ENCODE measurements around the gene HIPK1.
"Not testable (repeated sequence)": the region's sequence is repeated elsewhere in the genome, so short reads cannot be mapped to it uniquely, and the experiment has no call there.

HIPK1 gene

GRCh38 chr1:113983826-113984225 lies 54.7 kb downstream of the HIPK1 start:
- no peak for DNase-seq

DNA sequence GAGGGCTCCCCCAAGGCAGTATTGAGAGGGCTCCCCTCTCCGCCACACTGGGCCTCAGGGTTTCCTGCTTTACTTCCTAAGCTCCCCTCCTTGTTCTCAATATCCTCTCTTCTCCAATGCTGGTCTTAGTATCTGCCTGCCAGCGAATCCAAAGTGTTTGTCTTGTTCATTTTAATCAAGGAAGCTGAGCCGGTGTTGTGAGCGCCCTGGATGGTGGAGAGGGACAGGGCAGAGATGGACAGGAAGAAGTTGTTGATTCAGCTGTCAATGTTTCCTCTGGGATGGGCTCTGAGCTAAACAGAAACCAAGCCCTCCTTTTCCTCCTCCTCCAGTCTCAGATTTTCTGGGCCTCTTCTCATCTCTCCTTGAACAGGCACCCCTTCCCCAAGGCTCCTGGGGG lies 55.6 kb downstream of the HIPK1 start:
- DNase-seq = no peak

DNA sequence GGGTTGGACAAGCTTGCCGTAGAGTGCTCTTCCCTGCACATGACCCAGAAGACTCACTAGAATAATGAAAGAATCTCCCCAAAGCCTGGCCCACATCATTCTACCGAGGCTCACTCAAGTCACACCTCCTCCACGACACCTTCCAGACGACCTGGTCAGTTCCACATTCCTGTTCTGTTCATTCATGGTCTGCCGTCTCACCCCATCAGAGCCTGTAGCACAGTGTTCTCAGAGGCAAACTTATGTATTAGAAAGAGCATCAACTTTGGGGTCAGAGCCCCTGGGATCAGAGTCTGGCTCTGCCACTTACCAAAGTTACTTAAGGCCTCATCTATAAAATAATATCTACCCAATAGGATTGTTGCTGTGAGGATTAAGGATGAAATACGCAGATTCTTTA lies 57.7 kb downstream of the HIPK1 start:
- DNase-seq = no peak

GRCh38 chr1:113987259-113987658 lies 58.1 kb downstream of the HIPK1 start:
- no peak for DNase-seq

DNA sequence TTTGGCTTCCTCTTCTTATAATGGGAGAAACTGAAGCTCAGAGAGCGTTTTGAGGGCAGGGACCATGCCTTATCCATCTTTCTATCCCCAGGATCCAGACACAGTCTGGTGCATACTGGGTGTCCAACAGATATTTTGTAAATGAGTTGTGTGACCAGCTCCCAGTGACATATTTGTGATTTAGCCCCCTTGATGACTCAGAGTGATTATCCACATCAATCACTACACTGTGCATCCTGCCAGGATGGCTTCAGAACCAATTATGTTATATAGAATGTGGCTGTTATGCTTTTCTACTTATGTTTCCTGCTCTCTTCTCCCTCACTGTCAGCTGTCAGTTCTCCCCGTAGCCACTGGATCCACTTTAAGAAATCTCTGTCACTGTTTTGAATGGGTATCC lies 61.4 kb downstream of the HIPK1 start:
- no peak for DNase-seq

DNA sequence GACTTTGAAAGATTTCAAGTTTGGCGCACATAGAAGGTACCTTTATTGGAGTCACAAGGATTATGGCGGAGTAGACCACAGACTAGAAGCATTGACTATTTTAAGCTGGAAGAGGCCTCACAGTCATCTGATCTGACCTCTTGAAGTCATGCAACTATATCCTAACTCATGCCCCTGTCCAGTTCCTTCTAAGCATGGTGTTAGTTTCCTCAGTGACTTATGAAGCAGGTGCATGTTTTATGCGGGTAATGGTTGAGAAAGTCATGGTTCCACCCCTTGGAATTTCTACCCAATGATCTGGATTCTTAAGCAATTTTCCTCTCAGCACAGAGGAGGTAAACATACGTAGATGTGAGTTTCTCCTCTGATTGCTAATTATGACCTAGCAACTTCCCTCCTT lies 61.8 kb downstream of the HIPK1 start:
- no peak for DNase-seq

DNA sequence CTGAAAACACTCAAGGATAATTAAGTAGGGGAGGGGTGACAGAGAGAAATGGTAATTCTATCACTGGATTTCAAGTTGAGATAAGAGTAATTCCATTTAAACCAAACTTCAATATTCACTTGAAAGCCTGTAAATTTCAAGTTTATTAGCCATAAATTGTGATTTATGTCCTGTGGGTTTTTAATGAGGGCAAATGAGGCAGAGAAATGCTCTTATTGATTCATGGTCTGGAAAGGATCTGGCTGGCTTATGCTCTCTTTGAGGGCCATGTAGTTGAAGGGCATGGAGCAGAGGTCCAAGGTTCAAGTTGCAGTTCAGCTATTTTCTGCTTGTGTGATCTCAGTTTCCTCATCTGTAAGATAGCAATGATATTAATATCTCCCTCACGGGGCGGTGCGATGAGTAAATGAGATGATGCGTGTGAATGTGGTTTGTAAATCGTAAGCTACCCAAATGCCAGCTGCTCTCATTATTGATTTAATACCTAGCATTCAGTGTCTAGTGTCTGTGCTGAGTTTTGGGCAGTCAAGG lies 62.4 kb downstream of the HIPK1 start:
- no peak for DNase-seq

- DNase-seq = no peak
Measured at GRCh38 chr1:113993072-113993471, 63.9 kb downstream of the HIPK1 start.

DNA sequence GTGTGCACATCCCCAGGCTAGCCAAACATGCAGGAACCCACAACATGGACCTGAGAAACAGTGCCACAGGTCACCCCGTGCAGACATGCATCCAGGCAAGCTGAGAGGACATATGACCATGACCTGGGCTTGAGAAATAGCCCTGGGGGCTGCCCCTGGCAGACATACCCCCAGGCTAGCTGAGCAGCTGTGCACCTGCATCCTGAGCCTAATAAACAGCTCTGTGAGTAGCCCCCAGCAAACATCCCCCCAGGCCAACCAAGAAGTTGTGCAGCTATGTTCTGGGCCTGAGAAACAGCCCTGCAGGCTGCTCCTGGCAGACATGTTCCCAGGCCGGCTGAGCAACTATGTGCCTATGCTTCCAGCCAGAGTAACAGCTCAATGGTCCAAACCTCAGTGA lies 64.6 kb downstream of the HIPK1 start:
- DNase-seq = no peak

DNA sequence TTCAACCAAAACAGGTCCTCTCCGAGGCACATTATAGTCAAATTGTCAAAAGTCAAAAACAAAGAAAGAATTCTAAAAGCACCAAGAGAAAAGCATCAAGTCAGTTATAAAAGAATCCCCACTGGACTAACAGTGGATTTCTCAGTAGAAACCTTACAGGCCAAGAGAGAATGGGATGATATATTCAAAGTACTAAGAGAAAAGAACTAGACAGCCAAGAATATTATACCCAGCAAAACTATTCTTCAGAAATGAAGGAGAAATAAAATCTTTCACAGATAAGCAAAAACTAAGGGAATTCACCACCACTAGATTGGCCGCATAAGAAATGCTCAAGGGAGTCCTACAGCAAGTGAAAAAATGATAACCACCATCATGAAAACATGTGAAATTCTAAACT lies 66.3 kb downstream of the HIPK1 start:
- DNase-seq = no peak

DNA sequence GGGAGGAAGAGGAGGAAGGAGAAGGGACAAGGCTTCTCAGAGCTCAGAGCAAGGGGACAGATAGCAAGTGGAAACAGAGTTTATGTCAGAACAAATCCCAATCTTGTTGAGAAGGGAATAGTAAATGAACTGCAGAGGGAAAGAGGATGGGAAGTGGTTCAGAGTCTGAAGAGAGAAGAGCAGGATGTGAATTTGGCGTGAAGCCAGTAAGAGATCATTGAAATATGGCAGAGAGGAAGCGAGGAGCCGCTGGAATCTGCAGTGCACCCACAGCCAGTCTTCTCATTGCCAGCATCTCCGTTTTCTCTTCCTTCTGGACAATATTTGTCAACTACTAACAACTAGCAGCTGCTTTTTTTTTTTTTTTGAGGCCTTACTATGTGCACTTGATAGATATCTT lies 69.2 kb downstream of the HIPK1 start:
- no peak for DNase-seq

- DNase-seq = no peak
Measured at GRCh38 chr1:113999233-113999632, 70.1 kb downstream of the HIPK1 start.

- no peak for DNase-seq
Measured at GRCh38 chr1:113999799-114000198, 70.7 kb downstream of the HIPK1 start.

DNA sequence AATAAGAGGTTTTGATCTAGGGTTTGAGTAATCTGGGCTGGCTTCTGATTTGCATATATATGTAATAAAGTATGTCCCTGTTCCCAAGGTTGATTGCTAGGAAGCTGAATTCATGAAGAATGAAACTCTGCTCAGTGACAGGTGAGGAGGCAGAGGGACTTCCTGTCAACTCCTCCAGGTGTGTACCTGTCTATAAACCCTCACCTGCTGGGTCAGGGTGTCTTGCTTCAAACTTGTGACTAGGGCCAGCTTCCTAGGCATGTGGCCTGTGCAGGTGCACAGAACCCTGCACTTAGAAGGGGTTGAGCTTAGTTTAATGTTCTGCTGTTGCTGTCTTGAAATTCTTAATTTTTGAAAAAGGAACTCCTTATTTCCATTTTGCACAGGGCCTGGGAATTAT lies 71.3 kb downstream of the HIPK1 start:
- DNase-seq = no peak

GRCh38 chr1:114002492-114003239 lies 73.5 kb downstream of the HIPK1 start:
- DNase-seq = no peak

DNA sequence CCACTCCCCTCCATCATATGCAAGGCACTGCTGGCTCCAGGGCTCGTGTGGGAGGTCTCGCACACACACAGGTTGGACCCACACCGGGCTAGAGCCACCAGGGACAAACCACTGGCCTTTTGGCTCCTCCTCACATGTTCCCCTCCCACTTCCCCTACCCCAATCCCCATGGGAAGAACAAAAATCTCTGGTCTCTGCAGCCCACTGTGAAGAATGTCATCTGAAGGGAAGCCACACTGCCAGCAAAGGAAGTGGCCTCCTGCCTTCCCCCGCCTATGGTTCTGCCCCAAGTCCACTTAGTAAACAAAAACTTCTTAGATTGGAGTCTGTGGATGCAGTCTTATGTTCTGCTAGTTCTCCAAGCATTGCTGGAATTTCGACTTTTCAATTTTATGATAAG lies 74.3 kb downstream of the HIPK1 start:
- no peak for DNase-seq

GRCh38 chr1:114006825-114007224 lies 77.7 kb downstream of the HIPK1 start:
- not testable (repeated sequence) for DNase-seq

- DNase-seq = no peak
Measured at GRCh38 chr1:114008480-114008941, 79.4 kb downstream of the HIPK1 start.

DNA sequence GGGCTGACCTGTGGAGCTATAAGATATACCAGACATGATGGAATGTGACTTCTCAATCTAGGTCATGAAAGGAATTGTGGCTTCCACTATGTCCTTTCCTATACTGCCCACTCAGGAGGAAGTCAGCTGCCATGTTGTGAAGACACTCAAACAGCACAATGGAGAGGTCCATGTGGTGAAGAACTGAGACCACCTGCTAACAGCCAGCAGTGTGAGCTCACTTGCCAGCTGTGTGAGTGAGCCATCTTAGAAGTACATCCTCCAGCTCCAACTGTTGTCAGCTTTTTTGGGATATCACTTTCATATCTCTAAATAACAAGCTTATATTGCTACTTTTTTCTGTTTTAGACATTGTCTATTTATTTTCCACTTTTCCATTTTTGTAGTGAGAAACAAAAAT lies 79.9 kb downstream of the HIPK1 start:
- no peak for DNase-seq

DNA sequence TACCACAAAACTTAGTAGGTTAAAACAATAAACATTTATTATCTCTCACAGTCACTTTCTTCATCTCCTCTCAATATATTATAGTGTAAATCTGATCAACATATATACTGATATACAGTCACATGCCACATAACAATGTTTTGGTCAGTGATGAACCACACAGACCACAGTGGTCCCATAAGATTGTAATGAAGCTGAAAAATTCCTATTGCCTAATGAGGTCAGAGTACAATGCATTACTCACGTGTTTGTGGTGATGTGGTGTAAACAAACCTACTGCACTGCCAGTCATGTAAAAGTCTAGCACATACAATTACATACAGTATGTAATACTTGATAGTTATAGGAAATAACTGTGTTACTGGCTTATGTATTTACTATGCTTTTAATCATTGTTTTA lies 80.3 kb downstream of the HIPK1 start:
- no peak for DNase-seq

- DNase-seq = no peak
Measured at GRCh38 chr1:114010433-114011184, 81.5 kb downstream of the HIPK1 start.

GRCh38 chr1:114011796-114012195 lies 82.7 kb downstream of the HIPK1 start:
- DNase-seq = no peak

DNA sequence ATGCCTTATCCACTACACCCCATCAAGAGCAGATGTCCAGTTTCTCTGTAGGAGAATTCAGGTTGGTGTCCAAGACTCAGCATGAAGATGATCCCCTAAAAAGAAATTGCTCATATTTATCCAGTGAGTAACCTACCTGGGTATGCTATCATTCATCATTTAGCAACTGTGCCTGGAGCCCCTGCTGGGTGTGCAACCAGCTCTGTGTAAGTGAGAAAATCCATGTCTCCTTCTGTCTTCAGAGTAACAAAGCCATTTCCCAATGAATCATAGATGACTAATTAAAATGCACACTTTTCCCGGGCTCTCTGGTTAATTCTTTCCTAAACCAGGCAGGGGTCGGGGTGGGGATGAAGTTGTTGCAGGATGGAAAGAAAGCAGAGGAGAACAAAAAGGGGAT lies 86.0 kb downstream of the HIPK1 start:
- no peak for DNase-seq

- DNase-seq = not testable (repeated sequence)
Measured at GRCh38 chr1:114019724-114020123, 90.6 kb downstream of the HIPK1 start.

Measured in activated T-cell treated with anti-CD3 and anti-CD28 coated beads, Interleukin-2, amount 50 U/mL, for 48 hours (primary cell).